ENCODE measurements around the gene GKAP1. TPM values are rescaled to one million over a fixed set of nuclear protein-coding genes. Genes with fewer than 3 reads are reported as not detected.
"Not testable (repeated sequence)": the region's sequence is repeated elsewhere in the genome, so short reads cannot be mapped to it uniquely, and the experiment has no call there.

Gene GKAP1
- total and polyA plus RNA-seq, 12 donors: 1.2 to 24.2 (median 6.4) TPM

GRCh38 chr9:83754383-83754977 is 63.1 kb downstream of the GKAP1 start:
- Histone ChIP-seq H3K9me3 (replicated peaks in 1 of 3) (no peaks in the 10 kb centered on the region), H3K27me3 (no peaks in the 10 kb centered on the region), H3K4me1 (replicated peaks in 1 of 2) (no peaks in the 10 kb centered on the region), H3K27ac (no peak overlapping the region), H3K4me3 (no peak overlapping the region), H3K36me3 (replicated peaks in 1 of 2) (no peaks in the 10 kb centered on the region)
- DNase-seq: no peak
- TF ChIP-seq CTCF (IDR thresholded peaks at IDR 0.05) (no peak), POLR2A (IDR thresholded peaks at IDR 0.05) (no peak)
- intact Hi-C loops (cut with DNase I): no loop called here

GRCh38 chr9:83749706-83750105 is 67.9 kb downstream of the GKAP1 start:
- Histone ChIP-seq H3K27ac (no peak overlapping the region), H3K27me3 (no peaks in the 10 kb centered on the region), H3K4me3 (no peak overlapping the region), H3K4me1 (replicated peaks in 1 of 2) (no peaks in the 10 kb centered on the region), H3K36me3 (replicated peaks in 1 of 2) (no peaks in the 10 kb centered on the region), H3K9me3 (replicated peaks in 1 of 3) (no peaks in the 10 kb centered on the region)
- DNase-seq: no peak
- TF ChIP-seq POLR2A (IDR thresholded peaks at IDR 0.05) (no peak), CTCF (IDR thresholded peaks at IDR 0.05) (no peak)
- 88 to 98% (median 92%) methylated on average over 3 of the region's 3 CpGs for WGBS, 4 donors
- intact Hi-C loops (cut with DNase I): no loop called here

GRCh38 chr9:83744206-83744605 is 73.4 kb downstream of the GKAP1 start:
- no peaks in the 10 kb centered on the region for H3K4me1 ChIP-seq (replicated peaks in 1 of 2)

GRCh38 chr9:83733739-83734138 is 83.8 kb downstream of the GKAP1 start:
- TF ChIP-seq CTCF (IDR thresholded peaks at IDR 0.05) (no peak), POLR2A (IDR thresholded peaks at IDR 0.05) (no peak)
- Histone ChIP-seq H3K27ac (no peak overlapping the region), H3K36me3 (replicated peaks in 1 of 2) (no peaks in the 10 kb centered on the region), H3K4me1 (replicated peaks in 1 of 2) (no peaks in the 10 kb centered on the region), H3K9me3 (replicated peaks in 1 of 3) (no peaks in the 10 kb centered on the region), H3K27me3 (no peaks in the 10 kb centered on the region), H3K4me3 (no peak overlapping the region)
- intact Hi-C loops (cut with DNase I): no loop called here
- no peak for DNase-seq
- 92 to 96% (median 94%) methylated on average over 4 of the region's 4 CpGs for WGBS, 4 donors

More at GRCh38 chr9:83744206-83744605, 73.4 kb downstream of the GKAP1 start:
- H3K27ac ChIP-seq: no peak overlapping the region
- 94 to 100% (median 95%) methylated on average over 1 of the region's 1 CpG for WGBS, 4 donors
- H3K36me3 ChIP-seq (replicated peaks in 1 of 2): no peaks in the 10 kb centered on the region
- DNase-seq: no peak
- H3K9me3 ChIP-seq (replicated peaks in 1 of 3): no peaks in the 10 kb centered on the region
- H3K4me3 ChIP-seq: no peak overlapping the region
- TF ChIP-seq POLR2A (IDR thresholded peaks at IDR 0.05): no peak
- intact Hi-C loops (cut with DNase I): no loop called here
- H3K27me3 ChIP-seq: no peaks in the 10 kb centered on the region

- intact Hi-C loops (cut with DNase I); H3K27ac ChIP-seq; H3K4me1 ChIP-seq (replicated peaks in 1 of 2); H3K9me3 ChIP-seq (replicated peaks in 1 of 3); H3K4me3 ChIP-seq; H3K27me3 ChIP-seq; DNase-seq; H3K36me3 ChIP-seq (replicated peaks in 1 of 2): not testable (repeated sequence)
- 89 to 94% (median 92%) methylated on average over 12 to 18 of the region's 22 CpGs for WGBS, 4 donors
Measured at GRCh38 chr9:83728591-83729368, 88.8 kb downstream of the GKAP1 start.
